ENCODE data around the gene CKM.
"Not testable (repeated sequence)": the region's sequence is repeated elsewhere in the genome, so short reads cannot be mapped to it uniquely, and the experiment has no call there.

Gene CKM

DNA sequence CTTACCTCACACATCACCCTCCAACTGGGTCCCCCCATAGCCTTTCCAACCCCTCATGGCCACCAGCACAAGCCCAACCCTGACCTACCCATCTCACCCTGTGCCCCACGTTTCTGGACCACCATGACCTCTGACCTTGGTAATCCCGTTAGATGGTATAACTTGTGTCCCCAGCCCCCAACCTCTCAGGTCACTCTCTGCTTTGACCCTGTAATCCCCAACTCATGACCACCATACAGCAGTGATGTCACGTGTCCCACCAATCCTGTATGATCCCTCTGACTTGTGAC, 26.4 kb upstream of the CKM start:
- DNase-seq, result no peak

DNA sequence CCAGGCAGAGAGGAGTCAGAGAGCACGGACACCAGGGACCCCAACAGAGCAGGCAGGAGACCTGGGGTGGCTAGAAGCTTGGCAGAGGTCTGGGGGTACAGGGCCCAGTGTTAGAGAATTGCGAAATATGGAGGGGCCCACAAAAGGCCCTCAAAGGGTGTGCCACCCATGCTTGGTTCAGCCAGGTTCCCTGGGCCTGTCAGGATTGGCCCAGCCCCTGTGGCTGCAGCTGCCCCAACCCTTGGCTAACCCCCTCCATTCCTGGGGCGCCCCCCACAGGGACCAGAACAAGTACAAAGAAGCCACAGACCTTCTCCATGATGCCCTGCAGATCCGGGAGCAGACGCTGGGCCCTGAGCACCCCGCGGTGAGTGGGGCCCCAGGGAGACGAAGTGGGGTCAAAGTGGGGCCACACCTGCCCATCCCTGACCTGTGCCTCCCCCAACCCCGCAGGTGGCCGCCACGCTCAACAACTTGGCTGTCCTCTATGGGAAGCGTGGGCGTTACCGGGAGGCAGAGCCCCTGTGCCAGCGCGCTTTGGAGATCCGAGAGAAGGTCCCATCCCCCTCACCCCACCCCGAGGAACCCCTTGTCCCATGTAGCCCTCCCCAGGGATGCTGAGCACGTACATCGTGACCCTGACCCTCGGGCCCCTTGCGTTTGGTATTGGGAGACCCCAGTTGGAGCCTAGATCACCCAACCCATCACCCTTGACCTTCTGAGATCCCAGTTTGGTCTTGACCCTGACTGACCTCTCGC, 25.9 kb upstream of the CKM start:
- DNase-seq, result no peak

DNA sequence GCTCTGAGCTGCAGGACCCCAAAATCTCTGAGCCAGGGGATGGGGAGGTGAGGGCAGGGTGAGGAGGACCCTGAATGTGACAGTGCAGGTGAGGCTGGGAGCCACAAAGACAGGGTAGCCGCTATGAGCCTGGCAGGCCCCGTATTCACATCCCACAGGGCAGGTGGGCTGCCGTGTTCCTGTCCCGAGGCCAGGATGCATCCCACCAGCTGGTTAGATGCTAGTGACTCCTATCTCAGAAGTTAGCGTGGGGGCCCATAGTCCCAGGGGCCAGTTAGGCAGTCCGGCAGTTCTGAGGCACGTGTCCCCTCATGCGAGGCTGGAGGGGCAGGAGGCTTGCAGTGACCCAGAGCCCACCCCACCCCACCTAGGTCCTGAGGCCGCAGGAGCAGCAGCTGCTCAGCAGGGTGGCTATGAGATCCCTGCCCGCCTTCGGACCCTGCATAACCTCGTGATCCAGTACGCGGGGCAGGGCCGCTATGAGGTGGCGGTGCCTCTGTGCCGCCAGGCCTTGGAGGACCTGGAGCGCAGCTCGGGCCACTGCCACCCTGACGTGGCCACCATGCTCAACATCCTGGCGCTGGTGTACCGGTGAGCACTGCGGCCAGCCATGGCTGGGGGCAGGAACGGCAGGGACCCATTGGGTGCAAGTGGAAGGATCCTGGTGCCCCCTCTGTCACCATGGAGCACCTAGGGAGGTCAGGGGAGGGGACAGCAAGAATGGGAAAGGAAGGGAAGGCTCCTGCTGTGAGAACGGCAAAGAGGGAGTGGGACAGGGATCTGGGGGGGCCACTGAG, 25.1 kb upstream of the CKM start:
- no peak for DNase-seq

DNA sequence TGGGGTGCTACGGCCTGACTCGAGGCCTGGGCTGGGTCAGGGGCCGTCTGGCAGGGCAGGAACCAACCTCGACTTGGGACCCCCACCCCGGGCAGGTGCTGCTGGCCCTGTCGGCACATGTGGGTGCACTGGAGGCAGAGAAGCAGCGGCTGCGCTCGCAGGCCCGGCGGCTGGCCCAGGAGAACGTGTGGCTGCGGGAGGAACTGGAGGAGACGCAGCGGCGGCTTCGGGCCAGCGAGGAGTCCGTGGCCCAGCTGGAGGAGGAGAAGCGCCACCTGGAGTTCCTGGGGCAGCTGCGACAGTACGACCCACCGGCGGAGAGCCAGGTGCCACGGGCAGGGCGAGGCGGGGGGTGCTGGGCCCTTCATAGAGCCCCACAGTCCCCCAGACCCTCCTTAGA, 23.8 kb upstream of the CKM start:
- no peak for DNase-seq

DNA sequence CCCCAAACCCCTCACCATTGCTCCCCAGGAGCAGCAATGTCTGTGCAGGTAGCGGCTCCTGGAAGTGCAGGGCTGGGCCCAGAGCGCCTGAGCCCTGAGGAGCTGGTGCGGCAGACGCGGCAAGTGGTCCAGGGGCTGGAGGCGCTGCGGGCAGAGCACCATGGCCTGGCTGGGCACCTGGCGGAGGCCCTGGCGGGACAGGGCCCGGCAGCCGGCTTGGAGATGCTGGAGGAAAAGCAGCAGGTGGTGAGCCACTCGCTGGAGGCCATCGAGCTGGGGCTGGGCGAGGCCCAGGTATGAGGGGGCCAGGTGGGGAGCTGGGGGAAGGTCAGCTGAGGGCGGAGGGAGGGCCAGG, 22.8 kb upstream of the CKM start:
- no peak for DNase-seq

DNA sequence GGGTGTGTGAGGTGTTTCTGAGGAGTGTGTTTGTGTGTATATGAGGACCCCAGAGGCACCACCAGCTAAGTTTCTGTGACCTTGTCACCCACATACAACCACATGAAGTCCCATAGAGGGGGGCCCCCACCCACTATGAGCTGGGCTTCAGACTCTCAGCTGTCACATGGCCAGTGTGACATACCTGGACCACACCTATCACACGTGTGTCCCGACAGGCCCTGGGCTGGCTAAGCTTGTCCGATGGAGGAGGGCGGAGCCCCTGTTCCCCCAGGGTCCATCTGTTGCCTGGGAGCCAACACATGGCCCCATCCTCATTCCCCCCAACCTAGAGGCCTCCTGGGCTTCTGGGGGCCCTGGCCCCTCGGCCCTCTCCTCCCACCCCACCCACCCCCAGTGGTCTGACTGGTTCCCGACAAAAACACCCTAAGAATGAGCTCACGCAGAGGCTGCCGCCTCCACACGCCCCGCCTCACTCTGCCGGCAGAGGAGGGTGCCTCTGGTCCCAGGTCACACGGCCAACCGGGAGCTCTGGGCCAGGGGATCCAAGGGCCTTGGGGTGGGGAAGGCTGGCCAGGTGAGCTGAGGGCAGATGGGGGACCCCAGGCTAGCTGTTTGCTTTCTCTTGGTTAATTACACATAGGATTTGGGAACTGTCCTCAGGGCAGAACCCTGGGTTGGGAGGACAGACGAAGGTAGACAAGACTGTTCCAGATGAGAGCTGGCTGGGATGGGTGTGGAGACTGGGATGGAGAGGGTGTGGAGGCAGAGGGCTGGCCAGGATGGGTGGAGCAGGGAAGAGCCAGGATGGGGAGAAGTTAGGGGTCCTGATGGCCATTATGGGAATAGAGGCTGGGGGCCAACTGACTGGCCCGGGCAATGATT, 22.2 kb upstream of the CKM start:
- no peak for DNase-seq

DNA sequence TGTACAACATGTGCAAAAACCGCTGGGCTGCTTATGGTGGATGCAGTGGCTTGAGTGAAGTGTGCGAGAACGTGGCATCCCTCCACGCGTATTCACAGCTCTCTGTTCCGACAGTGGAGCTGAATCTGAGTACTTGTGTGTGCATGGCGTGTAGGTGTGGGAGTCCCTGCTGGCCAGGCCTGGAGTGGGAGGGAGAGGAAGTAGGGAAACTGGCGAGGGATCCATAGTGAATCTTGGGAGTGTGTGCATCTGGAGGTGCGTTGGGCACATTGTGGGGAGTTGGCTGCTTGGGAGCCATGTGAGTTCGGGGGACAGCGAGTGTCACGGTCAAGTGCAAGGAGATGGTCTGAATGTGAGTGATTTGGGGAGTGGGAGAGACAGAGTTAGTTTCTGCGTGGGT, 20.2 kb upstream of the CKM start:
- no peak for DNase-seq

DNA sequence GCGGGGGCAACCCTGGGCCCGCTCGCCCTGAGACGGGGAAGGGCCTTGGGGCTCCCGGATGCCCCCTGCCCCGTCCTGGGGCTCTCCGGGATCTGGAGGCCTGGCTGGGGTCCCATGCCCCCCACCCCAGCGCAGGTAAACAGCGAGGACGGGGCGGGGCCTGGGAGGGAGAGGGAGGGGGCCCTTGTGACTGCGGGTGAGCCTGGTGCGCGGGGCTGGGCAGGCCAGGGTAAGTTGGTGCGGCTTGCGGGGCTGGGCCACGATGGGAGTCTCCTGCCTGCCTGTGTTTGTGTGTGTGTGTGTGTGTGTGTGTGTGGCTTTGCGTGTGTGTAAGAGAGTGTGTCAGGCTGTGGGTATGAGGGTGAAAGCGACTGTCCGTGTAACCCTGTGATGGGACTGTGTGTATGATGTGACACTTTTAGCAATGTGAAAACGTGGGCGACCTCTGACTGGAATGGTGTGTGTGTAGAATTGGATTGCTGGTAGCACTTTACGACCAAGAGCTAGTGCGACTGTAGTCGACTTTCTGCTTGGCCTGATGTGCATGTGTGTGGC, 18.3 kb upstream of the CKM start:
- no peak for DNase-seq

DNA sequence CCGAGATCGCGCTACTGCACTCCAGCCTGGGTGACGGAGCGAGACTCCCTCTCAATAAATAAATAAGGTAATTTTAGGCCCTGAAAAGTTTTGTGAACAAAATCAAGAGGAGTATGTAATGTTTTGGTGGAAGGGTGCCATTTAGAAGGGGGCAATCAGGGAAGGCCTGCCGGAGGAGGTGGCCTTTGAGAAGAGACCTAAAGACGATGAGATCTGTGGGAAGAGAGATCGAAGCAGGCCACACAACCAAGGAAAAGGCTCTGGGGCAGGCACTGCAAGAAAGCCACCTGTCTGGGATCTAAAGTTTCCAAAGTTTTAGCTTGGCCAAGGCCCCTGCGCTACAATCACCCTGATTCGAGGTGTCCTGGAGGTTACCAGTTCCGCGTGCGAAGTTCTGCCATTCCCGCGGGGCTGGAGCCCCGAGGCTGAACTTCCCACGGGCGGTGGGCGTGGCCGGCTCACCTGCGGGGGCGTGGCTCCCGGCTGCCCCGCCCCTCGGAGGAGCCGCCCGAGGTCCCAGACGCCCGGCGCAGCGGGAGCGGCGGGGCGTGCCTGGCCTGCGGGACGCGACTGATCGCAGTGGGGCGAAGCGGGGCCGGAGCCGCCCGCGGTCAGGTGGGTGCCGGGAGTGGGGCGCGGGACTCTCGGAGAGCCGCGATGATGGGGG, 17.7 kb upstream of the CKM start, which contains the start of gene KLC3:
Gene KLC3, plus strand, starts transcription at position 519 of the 667 bp plus-strand sequence. CDS start 4,792 bp downstream, outside the sequence.
- DNase-seq, result no peak

DNA sequence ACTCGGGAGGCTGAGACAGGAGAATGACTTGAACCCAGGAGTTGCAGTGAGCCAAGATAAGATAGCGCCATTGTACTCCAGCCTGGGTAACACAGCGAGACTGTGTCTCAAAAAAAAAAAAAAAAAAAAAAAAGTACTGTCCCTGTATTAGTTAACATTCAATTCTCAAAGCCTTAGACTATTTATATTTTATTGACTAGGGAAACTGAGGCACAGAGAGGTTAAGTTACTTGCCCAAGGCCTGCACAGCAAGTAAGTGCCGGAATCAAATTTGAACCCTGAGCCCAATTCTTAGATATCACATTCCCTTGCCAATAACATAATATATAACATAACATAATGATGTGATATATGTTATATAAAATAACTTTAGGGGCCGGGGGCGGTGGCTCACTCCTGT, 17.0 kb upstream of the CKM start:
- DNase-seq, result no peak

DNA sequence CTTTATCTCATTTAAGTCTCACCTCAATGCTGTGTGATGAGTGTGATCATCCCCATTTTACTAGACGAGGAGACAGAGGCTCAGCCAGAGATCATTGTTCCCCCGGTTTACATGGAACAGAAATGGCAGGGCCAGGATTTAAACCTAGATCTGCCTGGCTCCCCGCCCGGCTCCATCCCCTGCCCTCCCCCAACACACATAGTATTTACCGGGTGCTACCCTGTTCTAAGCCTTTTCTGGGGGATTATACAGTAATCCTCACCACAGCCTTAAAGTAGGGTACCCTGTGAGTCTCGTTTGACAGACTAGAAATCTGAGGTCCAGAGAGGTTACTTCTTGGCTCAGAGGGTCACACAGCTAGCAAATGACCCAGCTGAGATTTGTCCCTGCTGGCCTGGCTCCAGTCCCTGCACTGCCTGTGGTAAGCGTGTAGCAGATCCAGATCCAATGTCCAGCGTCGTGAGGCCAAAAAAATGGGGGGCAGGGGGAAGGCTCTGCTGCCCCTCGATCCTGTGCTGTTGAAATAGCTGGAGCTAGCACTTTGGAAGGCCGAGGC, 14.1 kb upstream of the CKM start:
- no peak for DNase-seq

DNA sequence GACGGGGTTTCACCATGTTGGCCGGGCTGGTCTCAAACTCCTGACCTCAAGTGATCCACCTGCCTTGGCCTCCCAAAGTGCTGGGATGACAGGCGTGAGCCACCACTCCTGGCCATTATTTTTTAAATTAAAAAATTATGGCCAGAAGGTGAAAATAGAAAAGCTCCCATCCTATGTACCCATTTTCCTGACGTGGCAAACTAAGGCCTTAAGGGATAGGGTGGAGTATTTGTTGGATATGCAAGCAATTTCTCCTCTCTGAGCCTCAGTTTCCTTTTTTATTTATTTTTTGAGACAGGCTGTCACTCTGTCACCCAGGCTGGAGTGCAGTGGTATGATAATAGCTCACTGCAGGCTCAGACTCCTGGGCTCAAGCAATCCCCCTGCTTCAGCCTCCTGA, 12.2 kb upstream of the CKM start:
- DNase-seq, result not testable (repeated sequence)

DNA sequence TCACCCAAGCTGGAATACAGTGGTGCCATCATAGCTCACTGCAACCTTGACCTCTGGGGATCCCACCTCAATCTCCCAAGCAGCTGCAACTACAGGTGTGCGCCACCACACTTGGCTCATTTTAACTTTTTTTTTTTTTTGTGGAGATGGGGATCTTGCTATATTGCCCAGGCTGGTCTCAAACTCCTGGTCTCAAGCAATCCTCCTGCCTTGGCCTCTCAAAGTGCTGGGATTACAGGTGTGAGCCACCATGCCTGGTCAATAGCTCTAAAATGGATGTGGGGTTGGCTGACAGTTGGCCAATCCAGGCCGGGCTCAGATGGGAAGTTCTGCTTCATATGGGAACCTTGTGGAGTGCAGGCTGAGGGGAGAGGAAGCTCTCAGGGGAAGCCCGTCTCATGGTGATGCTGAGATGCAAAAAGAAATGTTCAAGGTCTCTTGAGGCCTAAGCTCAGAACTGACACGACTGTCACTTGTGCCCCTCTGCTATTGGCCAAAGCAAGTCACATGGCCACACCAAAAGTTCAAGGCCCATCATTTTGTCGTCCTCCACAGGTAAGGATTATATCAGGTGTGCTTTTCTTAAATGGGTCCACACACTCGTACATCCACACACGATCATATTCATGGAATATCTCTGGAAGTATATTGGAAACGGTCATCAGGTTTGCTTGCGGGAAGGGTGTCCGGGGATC, 11.1 kb upstream of the CKM start:
- DNase-seq, result peak in 1 of 2 donors; percentile 33

DNA sequence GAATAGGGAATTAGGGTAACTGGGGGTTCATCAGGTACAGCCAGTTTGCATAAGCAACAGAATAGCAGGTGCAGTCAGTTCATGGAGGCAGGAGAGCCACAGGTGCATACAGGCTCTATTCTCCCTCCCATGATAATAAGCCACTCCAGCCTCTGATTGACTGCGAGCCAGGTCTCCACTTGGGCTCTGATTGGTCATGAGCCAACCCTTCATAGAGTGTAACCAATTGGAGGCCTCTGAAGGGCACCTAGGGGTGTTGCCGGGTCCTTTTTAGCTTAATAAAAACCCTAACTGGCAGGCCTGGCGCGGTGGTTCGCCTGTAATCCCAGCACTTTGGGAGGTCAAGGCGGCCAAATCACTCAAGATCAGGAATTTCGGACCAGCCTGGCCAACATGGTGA, 8.7 kb upstream of the CKM start:
- no peak for DNase-seq

DNA sequence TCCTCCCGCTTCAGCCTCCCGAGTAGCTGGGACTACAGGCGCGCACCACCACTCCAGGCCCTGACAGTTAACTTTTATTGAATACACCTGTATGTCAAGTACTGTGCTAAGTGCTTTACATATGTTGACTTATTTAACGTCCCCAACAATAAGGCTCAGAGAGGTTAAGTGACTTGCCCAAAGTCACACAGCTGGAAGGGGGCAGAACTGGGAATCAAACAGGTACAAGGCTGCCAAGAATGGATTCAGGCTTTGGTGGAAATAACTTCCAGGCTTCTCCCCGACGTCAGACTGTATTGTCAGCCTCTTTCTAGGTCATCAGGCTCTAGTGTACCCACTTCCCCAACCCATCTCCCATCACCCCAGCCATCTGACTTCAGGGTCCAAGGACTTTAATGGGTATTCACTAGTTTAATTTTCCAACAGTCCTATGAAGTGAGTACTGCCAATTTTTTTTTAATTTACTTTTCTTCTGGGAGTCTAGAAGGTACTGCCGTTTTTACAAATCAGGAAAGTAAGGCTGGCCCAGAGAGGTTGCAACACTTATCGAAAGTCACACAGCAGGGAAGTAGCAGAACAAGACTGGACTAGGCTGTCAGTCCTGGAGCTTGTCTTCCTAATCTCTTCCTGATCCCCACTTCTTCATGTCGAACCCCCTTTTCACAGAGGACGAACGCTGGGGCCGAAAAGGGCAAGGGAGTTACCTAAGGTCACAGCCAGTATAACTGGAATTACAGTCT, 4.9 kb upstream of the CKM start:
- no peak for DNase-seq

DNA sequence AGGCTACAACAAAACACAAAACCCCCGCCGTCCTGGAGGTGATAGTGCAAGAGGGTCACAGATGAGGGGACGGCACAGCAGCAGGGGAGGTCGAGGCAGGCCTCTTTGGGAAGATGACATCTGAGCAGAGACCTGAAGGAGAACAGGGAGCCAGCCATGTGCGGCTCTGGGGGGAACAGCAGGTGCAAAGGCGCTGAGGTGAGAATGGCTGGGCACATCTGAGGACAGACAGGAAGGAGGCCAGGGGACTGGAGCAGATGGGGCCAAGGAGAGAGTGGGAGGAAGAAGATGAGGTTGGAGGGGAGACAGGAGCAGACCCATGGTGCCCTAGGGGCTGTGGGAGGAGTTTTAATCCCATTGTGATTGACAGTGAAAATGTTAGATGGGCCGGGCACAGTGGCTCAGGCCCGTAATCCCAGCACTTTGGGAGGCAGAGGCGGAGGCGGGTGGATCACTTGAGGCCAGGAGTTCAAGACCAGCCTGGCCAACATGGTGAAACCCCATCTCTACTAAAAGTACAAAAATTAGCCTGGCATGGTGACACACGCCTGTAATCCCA, 1.8 kb upstream of the CKM start:
- no peak for DNase-seq

DNA sequence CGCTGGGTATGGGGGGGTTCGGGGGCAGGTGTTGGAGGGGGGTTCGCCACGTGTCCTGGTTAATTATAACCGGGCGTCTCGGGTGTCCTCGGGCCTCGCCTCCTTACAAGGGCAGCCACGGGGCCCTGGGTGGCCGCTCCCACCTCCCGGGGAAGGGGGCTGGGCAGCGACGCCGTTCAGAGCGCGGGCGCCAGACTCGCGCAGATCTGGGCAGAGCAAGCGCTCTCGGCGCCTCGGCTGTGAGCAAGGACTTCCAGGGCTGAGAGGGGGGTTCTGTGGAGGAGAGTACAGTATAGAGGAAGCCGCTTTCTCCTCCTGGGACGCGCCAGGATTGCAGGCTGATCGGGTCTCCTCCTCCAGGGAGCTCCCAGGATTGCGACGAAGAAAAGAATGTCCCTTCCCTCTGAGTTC, 1.0 kb upstream of the CKM start:
- no peak for DNase-seq

DNA sequence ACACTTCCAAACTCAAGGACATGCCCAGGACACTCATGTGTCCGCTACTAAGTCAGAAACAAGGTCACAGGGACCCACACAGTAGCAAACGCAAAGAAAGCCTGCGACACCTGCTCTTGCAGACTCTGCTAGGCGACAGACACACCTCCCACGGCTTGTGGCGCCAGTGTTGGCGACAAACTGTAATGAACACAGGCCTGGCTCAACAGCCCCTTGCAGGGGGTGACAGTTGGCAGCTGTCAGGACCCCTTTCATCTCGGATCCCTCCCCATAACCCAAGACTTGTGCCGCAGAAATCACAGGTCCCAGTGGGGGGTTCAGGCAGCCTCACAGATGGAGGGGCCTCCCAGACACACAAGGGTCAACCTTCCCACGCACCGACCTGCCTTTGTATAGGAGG, 364 bp downstream of the CKM start:
- no peak for DNase-seq

DNA sequence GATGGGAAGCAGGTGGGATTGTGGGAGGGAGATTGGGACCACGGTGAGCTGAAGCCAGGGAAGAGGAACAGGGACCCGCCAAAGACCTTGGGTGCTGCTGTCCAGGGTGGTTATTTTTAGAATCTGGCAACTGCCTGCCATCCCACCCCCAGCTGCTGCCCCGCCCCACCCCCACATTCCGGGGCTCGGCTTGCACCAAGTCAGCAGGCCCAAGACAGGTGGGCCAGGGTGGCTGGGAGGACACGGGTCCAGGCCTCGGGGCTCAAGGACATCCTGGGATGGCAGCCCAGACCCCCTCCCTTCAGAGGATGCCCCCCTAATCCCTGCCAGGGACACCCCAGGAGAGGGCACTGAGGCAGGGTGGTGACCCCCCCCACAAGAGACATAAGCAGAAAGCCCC, 827 bp downstream of the CKM start:
- DNase-seq, result no peak

DNA sequence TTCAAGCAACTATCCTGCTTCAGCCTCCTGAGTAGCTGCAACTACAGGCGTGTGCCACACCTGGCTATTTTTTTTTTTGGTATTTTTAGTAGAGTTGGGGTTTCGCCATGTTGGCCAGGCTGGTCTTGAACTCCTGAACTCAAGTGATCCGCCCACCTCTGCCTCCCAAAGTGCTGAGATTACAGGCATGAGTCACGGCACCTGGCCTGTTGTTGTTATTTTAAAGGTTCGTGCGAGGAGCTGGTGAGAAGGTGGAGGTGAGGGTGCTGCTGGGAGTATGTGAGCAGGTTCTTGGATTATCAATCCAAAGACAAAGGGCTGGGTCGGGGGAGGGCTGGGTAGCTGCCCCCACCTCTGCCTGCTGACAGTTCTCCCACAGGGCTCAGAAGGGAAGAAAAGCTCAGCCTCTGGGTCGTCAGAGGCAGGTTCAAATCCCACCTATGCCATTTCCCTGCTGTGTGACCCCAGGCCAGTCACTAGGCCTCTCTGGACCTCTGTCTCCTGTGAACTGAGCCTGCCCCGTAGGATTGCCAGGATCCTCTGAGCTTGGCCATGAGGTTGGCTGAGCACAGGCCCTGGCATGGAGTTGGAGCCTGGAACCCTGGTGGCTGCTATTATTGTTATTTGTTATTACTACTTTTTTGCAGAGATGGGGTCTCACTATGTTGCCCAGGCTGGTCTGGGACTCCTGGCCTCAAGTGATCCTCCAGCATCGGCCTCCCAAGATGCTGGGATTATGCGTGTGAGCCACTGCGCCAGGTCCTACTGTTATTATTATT, 1.5 kb downstream of the CKM start:
- no peak for DNase-seq
